ENCODE results near the gene CAMSAP2.

The CAMSAP2 gene

DNA sequence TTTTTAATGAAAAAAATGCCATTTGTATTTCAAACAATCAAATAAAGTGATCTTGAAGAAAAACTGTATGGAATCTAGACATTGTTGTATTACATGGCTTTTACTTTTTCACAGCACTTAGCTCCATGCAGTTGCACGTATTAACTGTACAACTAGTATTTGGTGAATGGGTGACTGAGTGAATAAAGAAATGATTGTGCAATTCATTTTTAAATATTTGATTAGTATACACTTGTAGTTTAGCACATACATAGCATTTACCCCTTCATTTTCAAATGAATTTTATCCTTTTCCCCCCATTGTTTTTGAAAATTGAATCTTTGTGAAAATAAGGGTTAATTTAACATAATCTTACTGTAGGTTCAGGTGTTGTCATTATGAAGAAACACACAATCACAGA is 79.6 kb downstream of the CAMSAP2 start:
- H3K4me3 ChIP-seq (ENCODE audit: low read length), result no peak overlapping the region
- no peak for DNase-seq (ENCODE audit: low read depth)
- TF ChIP-seq, protein P1, sequence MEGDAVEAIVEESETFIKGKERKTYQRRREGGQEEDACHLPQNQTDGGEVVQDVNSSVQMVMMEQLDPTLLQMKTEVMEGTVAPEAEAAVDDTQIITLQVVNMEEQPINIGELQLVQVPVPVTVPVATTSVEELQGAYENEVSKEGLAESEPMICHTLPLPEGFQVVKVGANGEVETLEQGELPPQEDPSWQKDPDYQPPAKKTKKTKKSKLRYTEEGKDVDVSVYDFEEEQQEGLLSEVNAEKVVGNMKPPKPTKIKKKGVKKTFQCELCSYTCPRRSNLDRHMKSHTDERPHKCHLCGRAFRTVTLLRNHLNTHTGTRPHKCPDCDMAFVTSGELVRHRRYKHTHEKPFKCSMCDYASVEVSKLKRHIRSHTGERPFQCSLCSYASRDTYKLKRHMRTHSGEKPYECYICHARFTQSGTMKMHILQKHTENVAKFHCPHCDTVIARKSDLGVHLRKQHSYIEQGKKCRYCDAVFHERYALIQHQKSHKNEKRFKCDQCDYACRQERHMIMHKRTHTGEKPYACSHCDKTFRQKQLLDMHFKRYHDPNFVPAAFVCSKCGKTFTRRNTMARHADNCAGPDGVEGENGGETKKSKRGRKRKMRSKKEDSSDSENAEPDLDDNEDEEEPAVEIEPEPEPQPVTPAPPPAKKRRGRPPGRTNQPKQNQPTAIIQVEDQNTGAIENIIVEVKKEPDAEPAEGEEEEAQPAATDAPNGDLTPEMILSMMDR (conservative IDR thresholded peaks at IDR 0.05; ENCODE audit: low read depth, low read length), result no peak

DNA sequence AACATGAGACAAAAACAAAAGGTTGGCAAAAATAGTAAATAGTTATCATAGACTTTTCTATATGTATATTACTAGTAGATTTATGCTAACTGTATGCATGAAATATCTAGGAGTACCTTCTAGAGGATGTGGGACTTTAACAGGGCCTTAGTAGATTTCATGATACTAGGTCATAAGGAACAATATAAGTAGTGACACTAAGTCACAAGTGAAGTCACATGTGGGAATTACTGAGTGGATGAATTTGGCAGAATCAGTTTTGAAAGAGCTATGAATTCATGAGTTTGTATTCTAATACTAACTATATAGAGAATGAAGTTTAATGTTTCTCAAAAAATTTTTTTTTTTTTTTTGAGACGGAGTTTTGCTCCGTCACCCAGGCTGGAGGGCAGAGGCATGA is 81.0 kb downstream of the CAMSAP2 start:
- TF ChIP-seq, protein P1 (conservative IDR thresholded peaks at IDR 0.05; ENCODE audit: low read depth, low read length), result no peak
- no peak for DNase-seq (ENCODE audit: low read depth)
- H3K4me3 ChIP-seq (ENCODE audit: low read length), result no peak overlapping the region

DNA sequence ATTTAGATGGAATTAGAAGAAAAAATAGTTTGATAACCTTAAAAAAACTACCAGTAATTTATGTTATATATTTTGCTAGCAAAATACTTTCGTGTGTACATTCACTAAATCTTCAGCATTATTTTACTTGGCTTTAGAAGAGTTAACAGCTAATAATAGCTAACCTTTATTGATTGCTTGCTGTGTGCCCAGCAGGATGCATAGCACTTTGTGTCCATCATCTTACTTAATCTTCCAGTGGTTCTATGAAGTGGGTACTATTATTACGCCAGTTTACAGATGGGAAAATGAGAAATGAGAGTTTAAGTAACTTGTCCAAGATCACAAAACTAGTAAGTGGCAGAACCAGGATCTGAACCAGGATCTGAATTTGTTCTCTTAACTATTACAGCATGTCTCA is 92.4 kb downstream of the CAMSAP2 start:
- no peak for DNase-seq (ENCODE audit: low read depth)
- H3K4me3 ChIP-seq (ENCODE audit: low read length), result no peak overlapping the region
- TF ChIP-seq, protein P1 (conservative IDR thresholded peaks at IDR 0.05; ENCODE audit: low read depth, low read length), result no peak

DNA sequence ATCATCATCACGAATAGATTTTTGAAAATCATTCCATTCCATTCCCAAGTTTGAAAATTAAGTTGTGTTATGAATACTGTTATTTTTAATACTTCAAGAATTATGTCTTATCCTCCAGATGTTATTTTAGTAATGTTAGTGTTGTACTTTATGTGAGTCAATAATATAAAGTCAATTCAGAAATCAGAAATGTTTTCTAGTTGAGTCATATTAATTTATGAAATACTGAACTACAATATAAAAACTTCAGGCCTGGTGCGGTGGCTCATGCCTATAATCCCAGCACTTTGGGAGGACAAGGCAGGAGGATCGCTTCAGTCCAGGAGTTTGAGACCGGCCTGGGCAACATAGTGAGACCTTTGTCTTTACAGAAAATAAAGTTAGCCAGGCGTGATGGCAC is 95.7 kb downstream of the CAMSAP2 start:
- no peak overlapping the region for H3K4me3 ChIP-seq (ENCODE audit: low read length)
- TF ChIP-seq, protein P1 (conservative IDR thresholded peaks at IDR 0.05; ENCODE audit: low read depth, low read length), result no peak
- DNase-seq (ENCODE audit: low read depth), result no peak

DNA sequence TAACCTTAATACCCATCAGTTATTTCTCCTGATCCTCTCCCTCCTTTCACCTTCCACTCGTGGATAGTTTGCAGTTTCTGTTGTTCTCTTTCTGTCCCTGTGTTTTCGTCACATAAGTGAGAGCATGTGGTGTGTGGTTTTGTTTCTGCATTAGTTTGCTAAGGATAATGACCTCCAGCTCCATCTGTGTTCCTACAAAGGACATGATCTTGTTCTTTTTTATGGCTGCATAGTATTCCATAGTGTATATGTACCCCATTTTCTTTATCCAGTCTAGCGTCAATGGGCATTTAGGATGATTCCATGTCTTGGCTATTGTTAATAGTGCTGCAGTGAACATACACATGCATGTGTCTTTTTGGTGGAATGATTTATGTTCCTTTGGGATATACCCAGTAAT is 97.5 kb downstream of the CAMSAP2 start:
- TF ChIP-seq, protein P1 (conservative IDR thresholded peaks at IDR 0.05; ENCODE audit: low read depth, low read length), result no peak
- no peak for DNase-seq (ENCODE audit: low read depth)

DNA sequence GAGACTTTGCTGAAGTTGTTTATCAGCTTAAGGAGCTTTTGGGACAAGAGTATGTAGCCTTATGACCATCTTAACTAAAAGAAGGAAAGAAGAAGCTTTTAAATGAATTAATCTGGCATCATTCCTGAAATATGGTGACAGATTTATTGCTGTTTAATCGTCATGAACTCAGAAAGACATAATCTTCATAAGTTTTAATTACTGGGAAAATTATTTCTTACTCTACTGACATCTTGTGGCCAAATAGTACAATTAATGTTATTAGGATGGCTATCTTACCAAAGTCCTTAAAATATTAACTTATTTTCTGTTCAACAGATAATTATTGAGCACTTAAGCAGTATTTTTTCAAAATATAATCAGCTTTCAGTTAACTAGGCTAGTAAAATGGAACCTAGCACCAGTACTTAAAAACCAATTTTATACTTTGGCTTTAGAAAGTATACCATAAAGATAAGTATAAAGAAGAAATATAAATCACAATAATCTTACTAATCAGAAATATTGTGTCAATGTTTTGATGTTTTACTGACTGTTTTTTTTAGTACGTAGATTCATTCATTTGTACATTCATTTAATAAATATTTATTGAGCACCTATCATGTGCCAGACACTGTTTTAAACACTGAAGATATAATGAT is 99.4 kb downstream of the CAMSAP2 start:
- TF ChIP-seq, protein P1 (conservative IDR thresholded peaks at IDR 0.05; ENCODE audit: low read depth, low read length), result peak; percentile 29
- DNase-seq (ENCODE audit: low read depth), result peak; percentile 6

More for the DNA sequence above, 97.5 kb downstream of the CAMSAP2 start:
- no peak overlapping the region for H3K4me3 ChIP-seq (ENCODE audit: low read length)

DNA sequence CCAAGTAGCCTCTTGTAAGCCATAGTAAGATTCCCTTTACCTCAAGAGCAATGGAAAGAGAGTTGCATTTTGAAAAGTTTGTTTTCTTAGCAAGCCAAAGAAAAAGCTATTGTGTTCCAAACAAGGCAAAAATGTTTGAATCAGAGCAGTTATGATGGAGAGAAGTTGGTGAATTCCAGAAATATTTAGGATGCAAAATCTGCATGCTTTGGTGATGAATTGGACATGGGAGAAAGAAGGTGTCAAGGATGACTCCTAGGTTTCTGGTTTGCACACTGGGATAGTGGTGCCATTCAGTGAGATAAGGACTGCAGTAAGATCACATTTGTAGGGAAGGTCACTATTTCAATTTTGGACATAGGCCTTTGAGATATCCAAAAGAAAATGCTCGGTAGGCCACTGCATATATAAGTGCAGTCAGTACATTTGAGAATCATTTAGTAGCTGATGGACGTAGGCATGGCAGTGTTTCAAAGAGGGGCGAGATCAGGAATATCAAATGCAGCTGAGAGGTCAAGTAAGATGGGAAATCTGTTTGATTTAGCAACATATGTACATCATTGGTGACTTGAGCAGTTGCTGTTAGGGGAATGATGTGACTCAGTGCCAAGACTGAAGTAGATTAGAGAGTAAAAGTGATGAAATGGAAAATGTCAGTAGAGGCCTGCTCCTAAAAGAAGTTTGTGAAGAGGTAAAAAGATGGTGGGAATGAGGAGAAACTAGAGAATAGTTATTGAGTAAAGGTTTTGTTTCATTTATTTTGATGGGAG is 100.2 kb downstream of the CAMSAP2 start:
- DNase-seq (ENCODE audit: low read depth), result no peak
- TF ChIP-seq, protein P1 (conservative IDR thresholded peaks at IDR 0.05; ENCODE audit: low read depth, low read length), result no peak
- no peak overlapping the region for H3K4me3 ChIP-seq (ENCODE audit: low read length)

More for the DNA sequence above, 99.4 kb downstream of the CAMSAP2 start:
- no peak overlapping the region for H3K4me3 ChIP-seq (ENCODE audit: low read length)
